GM23338 (cell line): Measurements from ENCODE around the gene LEAP2.

Experiments used
- EZH2 ChIP-seq: fragments of 200-600 bp; sonication (generic); IDR thresholded peaks from one replicate; pipeline ENCODE4 v1.8.0; 2017; ENCODE audit warnings: antibody characterized with exemption, mild to moderate bottlenecking, low read depth; ENCODE audit not compliant: unreplicated experiment
- EZH2phosphoT487 ChIP-seq: fragments of 200-600 bp; sonication (generic); IDR thresholded peaks from one replicate; pipeline ENCODE4 v1.8.1; 2018; ENCODE audit warnings: antibody characterized with exemption; ENCODE audit not compliant: unreplicated experiment
- TF ChIP-seq, protein P1 (sequence below), 2 experiments: fragments of 200-600 bp in 1 of 2; sonication (generic) in 1 of 2; conservative IDR thresholded peaks; 2 replicates each; pipeline versions ENCODE4 v1.5.1 to v1.6.1; 2016 to 2017; ENCODE audit warnings: antibody characterized with exemption in 2 of 2, low read depth in 2 of 2, mild to moderate bottlenecking in 2 of 2, moderate library complexity in 1 of 2

GRCh38 chr5:132826424-132827082 is 46.9 kb upstream of the LEAP2 start:
- TF ChIP-seq, protein P1, sequence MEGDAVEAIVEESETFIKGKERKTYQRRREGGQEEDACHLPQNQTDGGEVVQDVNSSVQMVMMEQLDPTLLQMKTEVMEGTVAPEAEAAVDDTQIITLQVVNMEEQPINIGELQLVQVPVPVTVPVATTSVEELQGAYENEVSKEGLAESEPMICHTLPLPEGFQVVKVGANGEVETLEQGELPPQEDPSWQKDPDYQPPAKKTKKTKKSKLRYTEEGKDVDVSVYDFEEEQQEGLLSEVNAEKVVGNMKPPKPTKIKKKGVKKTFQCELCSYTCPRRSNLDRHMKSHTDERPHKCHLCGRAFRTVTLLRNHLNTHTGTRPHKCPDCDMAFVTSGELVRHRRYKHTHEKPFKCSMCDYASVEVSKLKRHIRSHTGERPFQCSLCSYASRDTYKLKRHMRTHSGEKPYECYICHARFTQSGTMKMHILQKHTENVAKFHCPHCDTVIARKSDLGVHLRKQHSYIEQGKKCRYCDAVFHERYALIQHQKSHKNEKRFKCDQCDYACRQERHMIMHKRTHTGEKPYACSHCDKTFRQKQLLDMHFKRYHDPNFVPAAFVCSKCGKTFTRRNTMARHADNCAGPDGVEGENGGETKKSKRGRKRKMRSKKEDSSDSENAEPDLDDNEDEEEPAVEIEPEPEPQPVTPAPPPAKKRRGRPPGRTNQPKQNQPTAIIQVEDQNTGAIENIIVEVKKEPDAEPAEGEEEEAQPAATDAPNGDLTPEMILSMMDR (conservative IDR thresholded peaks at IDR 0.05; ENCODE audit: low read depth in 2 of 2), result no peak
- TF ChIP-seq EZH2 (no peak), EZH2phosphoT487 (no peak)
